Body of pancreas (tissue), 4 donors: ENCODE data around the gene OR7A5.

Experiments used
- CTCF ChIP-seq, 7 experiments: fragments of 450-650 bp in 4 of 7; fragments of 200-600 bp in 3 of 7; sonication (generic) in 3 of 7; IDR thresholded peaks; one replicate each; pipeline ENCODE4 v1.5.1; 2016 to 2019; ENCODE audit warnings: antibody characterized with exemption in 7 of 7
- POLR2A ChIP-seq, 3 donors: fragments of 450-650 bp; IDR thresholded peaks; one replicate each; pipeline ENCODE4 v1.6.1; 2016; ENCODE audit warnings: antibody characterized with exemption in 3 of 3, mild to moderate bottlenecking in 2 of 3

- no peak for TF ChIP-seq CTCF (IDR thresholded peaks at IDR 0.05)
- TF ChIP-seq POLR2A (IDR thresholded peaks at IDR 0.05) = no peak
Measured at GRCh38 chr19:14804765-14805164, 30.2 kb downstream of the OR7A5 start.
